Measurements from ENCODE around the gene TBC1D5.

TBC1D5 gene

DNA sequence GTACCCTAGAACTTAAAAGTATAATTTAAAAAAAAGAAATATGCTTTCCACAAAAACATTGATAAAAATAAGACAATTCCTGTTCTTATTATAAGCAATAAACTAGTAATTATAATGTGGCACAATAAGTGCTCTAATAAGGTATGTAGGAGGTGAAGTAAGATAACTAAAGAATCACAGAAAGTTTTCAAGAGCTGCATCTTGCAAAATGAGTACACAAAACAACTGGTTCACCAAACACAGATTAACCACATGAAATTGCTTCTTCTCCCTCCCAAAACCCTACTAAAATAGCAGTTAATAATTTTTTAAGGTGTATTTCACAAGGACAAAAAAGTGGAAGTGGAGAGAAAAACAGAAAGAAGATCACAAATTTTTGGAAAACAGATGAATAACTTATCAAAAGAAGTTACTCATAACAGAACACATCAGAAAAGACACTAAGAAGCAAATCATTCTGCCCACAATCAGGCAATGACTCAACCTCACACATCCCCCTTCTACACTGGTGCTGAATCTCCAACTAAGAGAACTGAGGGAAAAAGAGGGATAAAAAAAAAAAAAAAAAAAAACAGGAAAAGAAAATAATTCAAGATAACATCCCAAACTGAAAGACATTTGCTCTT is 64.2 kb downstream of the TBC1D5 start:
- TF ChIP-seq TAF1 (IDR thresholded peaks at IDR 0.05; ENCODE audit: borderline replicate concordance, insufficient read depth, low read length) (no peak), POLR2AphosphoS5 (IDR thresholded peaks at IDR 0.05; ENCODE audit: low read depth, low read length) (no peak), SIN3A (IDR thresholded peaks at IDR 0.05; ENCODE audit: borderline replicate concordance, insufficient read depth, low read length) (no peak), FOXP2 (optimal IDR thresholded peaks at IDR 0.05; ENCODE audit: borderline replicate concordance, extremely low read depth, extremely low read length, insufficient read depth) (no peak)
- TF ChIP-seq, protein P1, sequence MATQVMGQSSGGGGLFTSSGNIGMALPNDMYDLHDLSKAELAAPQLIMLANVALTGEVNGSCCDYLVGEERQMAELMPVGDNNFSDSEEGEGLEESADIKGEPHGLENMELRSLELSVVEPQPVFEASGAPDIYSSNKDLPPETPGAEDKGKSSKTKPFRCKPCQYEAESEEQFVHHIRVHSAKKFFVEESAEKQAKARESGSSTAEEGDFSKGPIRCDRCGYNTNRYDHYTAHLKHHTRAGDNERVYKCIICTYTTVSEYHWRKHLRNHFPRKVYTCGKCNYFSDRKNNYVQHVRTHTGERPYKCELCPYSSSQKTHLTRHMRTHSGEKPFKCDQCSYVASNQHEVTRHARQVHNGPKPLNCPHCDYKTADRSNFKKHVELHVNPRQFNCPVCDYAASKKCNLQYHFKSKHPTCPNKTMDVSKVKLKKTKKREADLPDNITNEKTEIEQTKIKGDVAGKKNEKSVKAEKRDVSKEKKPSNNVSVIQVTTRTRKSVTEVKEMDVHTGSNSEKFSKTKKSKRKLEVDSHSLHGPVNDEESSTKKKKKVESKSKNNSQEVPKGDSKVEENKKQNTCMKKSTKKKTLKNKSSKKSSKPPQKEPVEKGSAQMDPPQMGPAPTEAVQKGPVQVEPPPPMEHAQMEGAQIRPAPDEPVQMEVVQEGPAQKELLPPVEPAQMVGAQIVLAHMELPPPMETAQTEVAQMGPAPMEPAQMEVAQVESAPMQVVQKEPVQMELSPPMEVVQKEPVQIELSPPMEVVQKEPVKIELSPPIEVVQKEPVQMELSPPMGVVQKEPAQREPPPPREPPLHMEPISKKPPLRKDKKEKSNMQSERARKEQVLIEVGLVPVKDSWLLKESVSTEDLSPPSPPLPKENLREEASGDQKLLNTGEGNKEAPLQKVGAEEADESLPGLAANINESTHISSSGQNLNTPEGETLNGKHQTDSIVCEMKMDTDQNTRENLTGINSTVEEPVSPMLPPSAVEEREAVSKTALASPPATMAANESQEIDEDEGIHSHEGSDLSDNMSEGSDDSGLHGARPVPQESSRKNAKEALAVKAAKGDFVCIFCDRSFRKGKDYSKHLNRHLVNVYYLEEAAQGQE (IDR thresholded peaks at IDR 0.05; ENCODE audit: insufficient read depth in 1 of 2, low read depth in 2 of 2, low read length in 2 of 2): no peak

DNA sequence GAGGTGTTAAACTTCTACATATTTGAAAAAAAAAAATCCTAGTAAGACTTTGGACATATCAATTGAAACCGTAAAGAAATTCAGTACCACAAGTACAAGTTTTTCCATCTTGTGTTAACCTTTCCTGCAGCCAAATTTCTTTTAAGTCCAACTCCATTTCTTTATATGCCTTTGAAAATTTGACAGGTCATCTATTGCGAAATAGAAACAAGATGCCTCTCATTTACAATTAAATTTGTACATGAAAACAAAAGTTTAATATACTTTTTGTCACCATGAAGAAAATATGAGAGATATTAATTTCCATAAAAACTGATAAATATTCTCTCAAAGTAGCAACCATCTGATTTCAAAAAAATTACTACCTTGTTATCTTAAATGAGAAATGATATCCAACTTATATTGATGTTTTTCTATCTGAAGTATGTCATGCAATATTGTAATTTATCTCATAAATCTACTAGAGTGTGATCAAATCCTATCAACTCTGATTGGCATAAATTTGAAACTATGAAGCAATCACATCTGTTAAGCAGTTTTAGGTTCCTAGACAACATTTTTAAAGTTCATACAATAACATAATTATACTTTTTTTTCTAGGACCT is 68.2 kb downstream of the TBC1D5 start:
- TF ChIP-seq POLR2AphosphoS5 (IDR thresholded peaks at IDR 0.05; ENCODE audit: low read depth, low read length) (no peak), FOXP2 (optimal IDR thresholded peaks at IDR 0.05; ENCODE audit: borderline replicate concordance, extremely low read depth, extremely low read length, insufficient read depth) (no peak)

DNA sequence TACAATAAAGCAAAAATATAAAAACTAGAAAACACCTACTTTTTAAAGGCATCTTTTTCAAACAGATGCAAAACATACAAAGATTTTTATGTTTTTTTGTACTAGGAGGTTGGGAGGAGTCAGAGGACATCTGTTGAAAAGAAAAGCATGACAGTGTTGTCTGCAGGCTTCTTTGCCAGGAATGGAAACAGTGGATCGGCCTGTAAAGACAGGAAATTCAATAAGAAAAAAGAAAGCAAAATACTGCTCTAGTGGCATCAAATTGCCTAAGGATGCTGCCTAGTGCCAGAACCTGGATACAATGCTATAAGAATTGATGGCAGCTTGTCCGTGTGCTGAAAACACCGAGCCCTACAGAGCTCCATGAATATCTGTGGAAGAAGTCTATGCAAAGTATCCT is 69.9 kb downstream of the TBC1D5 start:
- TF ChIP-seq FOXP2 (optimal IDR thresholded peaks at IDR 0.05; ENCODE audit: borderline replicate concordance, extremely low read depth, extremely low read length, insufficient read depth) (no peak), TAF1 (IDR thresholded peaks at IDR 0.05; ENCODE audit: borderline replicate concordance, insufficient read depth, low read length) (no peak), SIN3A (IDR thresholded peaks at IDR 0.05; ENCODE audit: borderline replicate concordance, insufficient read depth, low read length) (no peak), POLR2AphosphoS5 (IDR thresholded peaks at IDR 0.05; ENCODE audit: low read depth, low read length) (no peak)
- TF ChIP-seq, protein P1 (IDR thresholded peaks at IDR 0.05; ENCODE audit: insufficient read depth in 1 of 2, low read depth in 2 of 2, low read length in 2 of 2): no peak

DNA sequence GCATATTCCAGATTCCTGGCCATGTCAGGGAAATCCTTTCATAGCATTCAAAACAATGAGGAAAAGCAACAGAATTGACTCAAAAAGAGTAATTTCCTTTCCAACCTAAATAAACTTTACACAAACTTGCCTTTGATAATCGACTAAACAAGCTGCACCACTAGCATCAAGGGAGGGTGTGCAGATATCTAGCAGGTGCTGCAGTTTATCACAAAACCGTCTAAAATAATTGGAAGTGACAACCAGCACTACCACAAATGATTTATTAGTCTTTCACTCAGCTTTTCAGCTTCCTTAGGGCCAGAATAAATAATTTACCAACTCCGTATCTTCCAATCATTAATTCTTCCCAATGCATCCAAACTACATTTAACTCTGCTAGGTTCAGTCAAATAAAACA is 71.7 kb downstream of the TBC1D5 start:
- no peak for TF ChIP-seq POLR2AphosphoS5 (IDR thresholded peaks at IDR 0.05; ENCODE audit: low read depth, low read length)
- TF ChIP-seq TAF1 (IDR thresholded peaks at IDR 0.05; ENCODE audit: borderline replicate concordance, insufficient read depth, low read length): no peak
- no peak for TF ChIP-seq SIN3A (IDR thresholded peaks at IDR 0.05; ENCODE audit: borderline replicate concordance, insufficient read depth, low read length)
- TF ChIP-seq FOXP2 (optimal IDR thresholded peaks at IDR 0.05; ENCODE audit: borderline replicate concordance, extremely low read depth, extremely low read length, insufficient read depth): no peak
- TF ChIP-seq, protein P1 (IDR thresholded peaks at IDR 0.05; ENCODE audit: insufficient read depth in 1 of 2, low read depth in 2 of 2, low read length in 2 of 2): no peak

DNA sequence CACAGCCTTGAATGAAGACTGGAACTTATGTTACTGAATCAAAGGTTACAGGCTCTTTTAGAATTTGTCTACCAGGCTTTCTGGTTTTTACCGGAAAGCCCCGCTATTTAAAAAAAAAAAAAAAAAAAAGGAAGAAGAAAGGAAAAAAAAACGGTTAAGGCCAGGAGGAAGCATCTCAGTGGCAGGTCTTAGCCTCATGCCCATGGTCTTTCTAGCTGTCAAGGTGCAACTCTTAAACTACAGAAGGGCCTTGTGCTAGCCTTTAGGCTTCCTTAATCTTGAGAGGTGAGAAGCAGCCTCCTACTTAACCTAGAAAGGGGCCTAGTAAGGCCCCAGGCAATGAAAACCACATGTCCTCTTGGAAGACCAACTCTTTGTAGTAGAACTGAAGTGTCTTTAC is 77.5 kb downstream of the TBC1D5 start:
- TF ChIP-seq FOXP2 (optimal IDR thresholded peaks at IDR 0.05; ENCODE audit: borderline replicate concordance, extremely low read depth, extremely low read length, insufficient read depth) (no peak), SIN3A (IDR thresholded peaks at IDR 0.05; ENCODE audit: borderline replicate concordance, insufficient read depth, low read length) (no peak), POLR2AphosphoS5 (IDR thresholded peaks at IDR 0.05; ENCODE audit: low read depth, low read length) (no peak), TAF1 (IDR thresholded peaks at IDR 0.05; ENCODE audit: borderline replicate concordance, insufficient read depth, low read length) (no peak)
- TF ChIP-seq, protein P1 (IDR thresholded peaks at IDR 0.05; ENCODE audit: insufficient read depth in 1 of 2, low read depth in 2 of 2, low read length in 2 of 2): no peak

All from PFSK-1 (cell line).